SK-N-MC (cell line): ENCODE results near the gene GPATCH8.

Experiments used
- EZH2 ChIP-seq: fragments of 200-600 bp; sonication (generic); IDR thresholded peaks from one replicate; pipeline ENCODE4 v1.6.1; 2017; ENCODE audit warnings: antibody characterized with exemption
- POLR2AphosphoS5 ChIP-seq: IDR thresholded peaks from 2 replicates; pipeline ENCODE4 v1.6.1; 2012; ENCODE audit warnings: mild to moderate bottlenecking, low read depth, low read length, borderline replicate concordance

- no peak for TF ChIP-seq POLR2AphosphoS5
- no peak for TF ChIP-seq EZH2
Measured at GRCh38 chr17:44424828-44425461, 78.3 kb downstream of the GPATCH8 start.
